CD4-positive, CD25-positive, alpha-beta regulatory T cell (primary cell): ENCODE data around the gene PPP6C. TPM values are rescaled to one million over a fixed set of nuclear protein-coding genes. Genes with fewer than 3 reads are reported as not detected.

Experiments used
- ATAC-seq, 2 donors: fragments of 150-1000 bp; cut with Tn5 transposase; one replicate each; pipeline ENCODE4 v1.10.0; 2021; ENCODE audit warnings: low read depth in 2 of 2, moderate number of reproducible peaks in 2 of 2, moderate library complexity in 1 of 2
- DNase-seq, 3 donors: peaks; one replicate each; pipeline versions ENCODE4 v3.0.0 to v3.0.0-alpha.2; 2012 to 2022; ENCODE audit warnings: mixed read lengths in 1 of 3
- H3K27ac ChIP-seq: one replicate; pipeline ENCODE4 v1.7.0; 2013; ENCODE audit warnings: mild to moderate bottlenecking, low read length; ENCODE audit not compliant: insufficient read depth, poor library complexity, severe bottlenecking
- H3K27me3 ChIP-seq: one replicate; pipeline ENCODE4 v1.7.0; 2013; ENCODE audit warnings: low read length; ENCODE audit not compliant: control insufficient read depth, insufficient read depth
- H3K36me3 ChIP-seq: one replicate; pipeline ENCODE4 v1.7.0; 2013; ENCODE audit warnings: mild to moderate bottlenecking, low read length, moderate library complexity; ENCODE audit not compliant: control insufficient read depth, insufficient read depth
- H3K4me1 ChIP-seq: 2 replicates; pipeline ENCODE4 v1.7.0; 2013; ENCODE audit warnings: mild to moderate bottlenecking, low read length; ENCODE audit not compliant: insufficient read depth, control insufficient read depth, poor library complexity, severe bottlenecking
- H3K4me3 ChIP-seq: one replicate; pipeline ENCODE4 v1.7.0; 2013; ENCODE audit warnings: low read depth, mild to moderate bottlenecking, low read length, moderate library complexity
- H3K9me3 ChIP-seq, 2 experiments: 1 replicate in 1 of 2; 2 replicates in 1 of 2; pipeline ENCODE4 v1.7.0; 2013; ENCODE audit warnings: low read length in 2 of 2, mild to moderate bottlenecking in 1 of 2, moderate library complexity in 1 of 2; ENCODE audit not compliant: control insufficient read depth in 2 of 2
- H3K27ac Mint-ChIP-seq, 3 donors: one replicate each; pipeline ENCODE4 v1.8.0; 2020 to 2022; ENCODE audit warnings: mild to moderate bottlenecking in 3 of 3, mixed read lengths in 3 of 3, moderate library complexity in 2 of 3
- H3K27me3 Mint-ChIP-seq: one replicate; pipeline ENCODE4 v1.8.0; 2022; ENCODE audit warnings: mild to moderate bottlenecking, mixed read lengths
- H3K36me3 Mint-ChIP-seq: one replicate; pipeline ENCODE4 v1.8.0; 2020; ENCODE audit warnings: mixed read lengths
- H3K4me1 Mint-ChIP-seq, 4 donors: one replicate each; pipeline ENCODE4 v1.8.0; 2020 to 2022; ENCODE audit warnings: mixed read lengths in 4 of 4, mild to moderate bottlenecking in 1 of 4
- H3K4me3 Mint-ChIP-seq, 4 donors: one replicate each; pipeline ENCODE4 v1.8.0; 2020 to 2022; ENCODE audit warnings: mild to moderate bottlenecking in 4 of 4, mixed read lengths in 4 of 4, moderate library complexity in 3 of 4
- H3K9me3 Mint-ChIP-seq, 7 donors: one replicate each; pipeline ENCODE4 v1.8.0; 2020 to 2022; ENCODE audit warnings: mixed read lengths in 7 of 7, mild to moderate bottlenecking in 3 of 7, moderate library complexity in 2 of 7
- polyA plus RNA-seq, 4 donors: library from polyadenylated mRNA; unstranded; fragments of 300-500 nt; fragmentation: Illumina TruSeq; gene quantifications; one replicate each; pipeline ENCODE4 v1.2.3, GENCODE V29; 2021
- total RNA-seq: library from RNA; stranded (reverse); gene quantifications from one replicate; pipeline ENCODE4 v1.2.3, GENCODE V29; 2022

PPP6C gene
- total and polyA plus RNA-seq, 5 donors from 2014 or later: 44.6 to 81.6 (median 62.0) TPM

DNA sequence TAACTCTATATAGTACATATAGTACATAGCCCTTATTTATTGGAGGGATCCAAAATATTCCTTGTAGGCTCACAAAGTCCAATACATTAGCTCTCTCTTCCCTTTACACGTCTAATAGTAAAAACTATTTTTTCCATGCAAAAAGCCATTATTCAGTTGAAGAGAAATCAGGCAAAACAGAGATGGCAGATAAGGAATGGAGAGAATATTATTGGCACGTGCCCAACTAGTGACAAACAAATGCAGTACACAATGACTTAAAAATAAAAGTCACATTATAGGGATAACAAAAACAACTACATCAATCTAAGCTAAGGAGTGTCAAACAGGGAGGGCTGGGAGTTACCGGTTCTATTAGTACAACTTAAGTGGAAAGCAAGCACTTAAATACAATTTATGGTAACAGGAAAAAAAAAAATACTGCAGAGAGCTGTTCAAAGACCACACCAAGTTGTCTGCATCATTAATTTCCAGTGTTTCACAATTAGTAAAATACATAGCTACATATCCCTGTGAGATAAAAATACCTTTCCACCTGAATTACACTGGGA lies 42.1 kb downstream of the PPP6C start:
- Histone ChIP-seq H3K27ac (no peak overlapping the region), H3K36me3 (peaks cover 28% of the 10 kb centered on the region), H3K4me1 (peaks cover 12% of the 10 kb centered on the region), H3K4me3 (no peak overlapping the region), H3K27me3 (no peaks in the 10 kb centered on the region), H3K9me3 (no peaks in the 10 kb centered on the region)
- peak overlapping the region in 2 of 3 donors; percentile 53 to 77 for H3K27ac Mint-ChIP-seq
- peaks cover 7 to 29% (median 13%) of the 10 kb centered on the region in 4 donors for H3K4me1 Mint-ChIP-seq
- peaks cover 19% of the 10 kb centered on the region for H3K36me3 Mint-ChIP-seq
- no peak overlapping the region for H3K4me3 Mint-ChIP-seq
- DNase-seq: no peak
- H3K9me3 Mint-ChIP-seq: no peaks in the 10 kb centered on the region
- no peak for ATAC-seq
- H3K27me3 Mint-ChIP-seq: no peaks in the 10 kb centered on the region

DNA sequence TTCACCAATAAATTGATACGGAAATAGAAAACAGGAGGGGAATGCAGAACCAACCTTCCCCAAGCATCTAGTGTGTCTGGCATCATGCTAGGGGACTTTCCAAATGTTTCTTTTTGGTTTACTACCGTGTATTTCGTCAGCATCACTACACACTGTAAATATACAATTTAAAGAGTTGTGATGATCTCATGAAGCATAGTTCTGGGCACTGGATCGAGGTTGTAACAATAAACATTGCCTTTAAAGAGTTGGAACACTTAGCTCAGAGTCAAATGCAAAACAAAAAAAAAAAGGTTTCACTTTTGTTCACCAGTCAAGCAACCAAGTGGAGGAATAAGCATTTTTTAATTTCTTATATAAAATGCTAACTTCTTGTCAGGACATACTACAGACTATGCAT lies 43.4 kb downstream of the PPP6C start:
- Mint-ChIP-seq H3K4me1 (peaks cover 10 to 41% (median 24%) of the 10 kb centered on the region in 4 donors), H3K27me3 (no peaks in the 10 kb centered on the region), H3K36me3 (peaks cover 14% of the 10 kb centered on the region), H3K27ac (peak overlapping the region; percentile 20 to 81 (median 77)), H3K4me3 (no peak overlapping the region), H3K9me3 (no peaks in the 10 kb centered on the region)
- ATAC-seq (no peak), DNase-seq (peak in 2 of 3 donors; percentile 8 to 24)
- H3K27me3 ChIP-seq: no peaks in the 10 kb centered on the region
- peak overlapping the region; percentile 43 for H3K27ac ChIP-seq
- H3K36me3 ChIP-seq: peaks cover 17% of the 10 kb centered on the region
- no peak overlapping the region for H3K4me3 ChIP-seq
- no peaks in the 10 kb centered on the region for H3K9me3 ChIP-seq
- H3K4me1 ChIP-seq: peaks cover 24% of the 10 kb centered on the region

DNA sequence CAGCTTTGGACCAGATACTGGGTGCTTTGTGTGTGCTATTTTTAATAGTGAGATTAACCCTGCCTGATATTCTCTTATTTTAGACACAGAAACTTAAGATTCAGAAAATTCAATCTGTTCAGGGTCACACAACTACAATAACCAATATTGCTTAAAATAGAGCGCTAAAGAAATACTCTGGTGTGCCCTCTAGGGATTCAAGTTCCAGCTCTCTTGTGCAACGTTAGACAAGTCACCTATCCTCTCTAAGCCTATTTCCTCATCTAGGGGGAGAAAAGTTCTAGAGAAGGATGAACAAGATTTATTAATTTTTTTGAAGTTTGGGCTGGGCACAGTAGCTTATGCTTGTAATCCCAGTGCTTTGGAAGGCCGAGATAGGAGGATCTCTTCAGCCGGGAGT lies 44.2 kb downstream of the PPP6C start:
- Histone ChIP-seq H3K4me1 (peaks cover 32% of the 10 kb centered on the region), H3K36me3 (peaks cover 9% of the 10 kb centered on the region), H3K27me3 (no peaks in the 10 kb centered on the region), H3K4me3 (no peak overlapping the region), H3K9me3 (no peaks in the 10 kb centered on the region), H3K27ac (no peak overlapping the region)
- H3K27ac Mint-ChIP-seq: peak overlapping the region in 1 of 3 donors; percentile 77
- peaks cover 10 to 43% (median 27%) of the 10 kb centered on the region in 4 donors for H3K4me1 Mint-ChIP-seq
- H3K36me3 Mint-ChIP-seq: peaks cover 5% of the 10 kb centered on the region
- ATAC-seq (no peak), DNase-seq (no peak)
- no peaks in the 10 kb centered on the region for H3K27me3 Mint-ChIP-seq
- no peaks in the 10 kb centered on the region for H3K9me3 Mint-ChIP-seq
- H3K4me3 Mint-ChIP-seq: peak overlapping the region in 2 of 4 donors; percentile 34 to 79

DNA sequence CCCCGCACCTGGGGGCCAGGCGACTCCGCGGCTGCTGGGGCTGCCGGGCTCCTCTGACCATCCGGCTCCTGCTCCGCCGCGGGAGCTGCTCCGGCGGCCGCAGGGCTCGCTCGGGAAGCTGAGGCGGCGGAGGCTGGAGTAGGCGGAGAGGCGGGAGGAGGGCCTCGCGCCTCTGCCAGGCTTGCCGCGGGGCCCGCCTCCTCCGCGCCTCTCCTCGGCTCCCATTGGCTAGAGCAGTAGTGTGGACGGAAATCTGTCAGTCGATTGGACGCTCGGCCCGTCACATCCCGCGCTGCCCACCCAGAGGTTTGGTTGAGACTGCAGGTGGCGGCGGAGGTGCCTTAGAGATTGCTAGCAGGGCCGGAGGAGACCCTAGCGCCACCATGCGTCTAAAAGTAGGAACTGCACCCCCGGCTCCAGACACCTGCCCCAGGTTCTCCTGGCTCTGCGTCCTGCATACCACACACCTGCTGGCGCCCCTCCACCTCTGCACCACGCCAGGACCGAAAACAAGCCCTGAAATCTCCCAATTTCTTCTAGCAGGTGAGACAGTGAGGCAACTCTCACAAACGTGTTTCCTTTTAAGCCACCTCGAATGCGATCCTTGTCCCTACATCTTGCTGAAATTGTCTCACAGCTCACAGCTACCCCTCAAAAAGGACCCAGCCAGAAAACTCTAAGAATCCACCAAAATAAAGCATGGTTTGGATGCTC lies 46.1 kb downstream of the PPP6C start, which contains the start of gene SCAI:
Gene SCAI (minus strand): TSS at position 152 of the 714 bp plus-strand sequence. CDS start 91 bp downstream, at position 61.
- Mint-ChIP-seq H3K27me3 (no peaks in the 10 kb centered on the region), H3K36me3 (peaks cover 12% of the 10 kb centered on the region), H3K4me1 (peaks cover 5 to 52% (median 33%) of the 10 kb centered on the region in 4 donors), H3K4me3 (peak within 1 kb of the TSS; percentile 96 to 99 (median 97)), H3K9me3 (no peaks in the 10 kb centered on the region), H3K27ac (peak within 1 kb of the TSS; percentile 80 to 95 (median 85))
- DNase-seq (peak; percentile 99), ATAC-seq (peak; percentile 99 to 100)
- Histone ChIP-seq H3K4me1 (peaks cover 31% of the 10 kb centered on the region), H3K36me3 (peaks cover 6% of the 10 kb centered on the region), H3K9me3 (no peaks in the 10 kb centered on the region), H3K4me3 (peak within 1 kb of the TSS; percentile 83), H3K27ac (peak within 1 kb of the TSS; percentile 56), H3K27me3 (no peaks in the 10 kb centered on the region)

DNA sequence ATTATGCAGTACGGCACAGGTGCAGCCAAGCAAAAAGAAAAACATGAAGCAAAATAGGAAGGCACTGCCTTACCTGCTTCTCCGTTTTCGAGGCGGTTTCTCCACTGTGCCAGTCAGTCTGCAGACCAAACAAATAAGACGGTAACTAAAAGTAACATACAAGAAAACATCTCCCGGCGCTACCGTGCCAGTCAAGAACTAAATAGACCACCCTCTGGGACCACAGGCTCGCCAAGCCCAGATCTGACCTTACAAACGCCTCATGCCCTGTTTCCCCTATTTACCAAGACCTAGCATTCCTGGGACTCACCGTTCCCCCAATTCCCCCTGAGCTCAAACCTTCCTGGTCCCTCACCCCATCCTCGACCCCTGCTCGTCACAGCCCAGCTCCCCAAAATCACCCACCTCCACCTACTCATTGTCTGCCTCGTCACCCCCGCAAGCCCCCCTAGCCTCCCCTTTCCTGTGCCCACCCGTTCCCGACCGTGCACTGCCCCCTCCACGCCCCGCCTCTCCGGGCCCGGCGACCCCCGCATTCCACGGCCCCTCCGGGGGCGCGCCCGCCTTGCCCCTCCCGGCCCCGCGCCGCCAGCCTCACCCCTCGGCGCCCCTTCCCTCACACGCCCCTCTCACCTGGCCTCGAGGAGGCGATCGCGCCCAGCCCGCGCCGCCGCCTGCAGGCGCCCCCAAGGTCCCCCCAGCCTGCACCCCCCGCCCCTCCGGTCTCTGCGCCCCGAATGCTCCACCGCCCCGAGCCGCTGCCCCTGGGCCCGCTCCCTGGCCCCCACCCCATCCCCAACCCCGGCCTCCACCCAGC lies 46.8 kb downstream of the PPP6C start:
- H3K9me3 ChIP-seq: no peaks in the 10 kb centered on the region
- Mint-ChIP-seq H3K9me3 (no peaks in the 10 kb centered on the region), H3K27ac (peak overlapping the region; percentile 80 to 95 (median 85)), H3K4me1 (peaks cover 8 to 56% (median 33%) of the 10 kb centered on the region in 4 donors), H3K4me3 (peak overlapping the region; percentile 96 to 99 (median 97)), H3K36me3 (peaks cover 12% of the 10 kb centered on the region), H3K27me3 (no peaks in the 10 kb centered on the region)
- H3K27ac ChIP-seq: peak overlapping the region; percentile 56
- H3K36me3 ChIP-seq: peaks cover 6% of the 10 kb centered on the region
- peaks cover 31% of the 10 kb centered on the region for H3K4me1 ChIP-seq
- DNase-seq: peak in 2 of 3 donors; percentile 1 to 49
- H3K27me3 ChIP-seq: no peaks in the 10 kb centered on the region
- H3K4me3 ChIP-seq: peak overlapping the region; percentile 83
- ATAC-seq: peak; percentile 4 to 5

DNA sequence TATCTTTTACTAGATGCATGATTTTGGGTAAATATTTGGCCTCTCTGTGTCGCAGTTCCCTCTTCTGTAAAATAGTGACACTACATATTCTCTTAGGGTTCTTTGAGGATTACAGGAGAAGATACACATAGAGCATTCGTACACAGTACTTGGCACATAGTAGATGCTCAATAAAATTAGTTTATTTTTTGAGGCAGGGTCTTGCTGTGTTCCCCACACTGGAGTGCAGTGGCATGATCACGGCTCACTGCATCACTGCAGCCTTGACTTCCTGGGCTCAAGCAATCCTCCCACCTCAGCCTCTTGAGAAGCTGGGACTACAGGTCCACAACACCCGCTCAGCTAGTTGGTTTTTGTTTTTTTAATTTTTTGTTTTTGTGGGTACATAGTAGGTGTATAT lies 47.9 kb downstream of the PPP6C start:
- peaks cover 8 to 57% (median 33%) of the 10 kb centered on the region in 4 donors for H3K4me1 Mint-ChIP-seq
- no peaks in the 10 kb centered on the region for H3K27me3 ChIP-seq
- peaks cover 14% of the 10 kb centered on the region for H3K36me3 Mint-ChIP-seq
- peaks cover 6% of the 10 kb centered on the region for H3K36me3 ChIP-seq
- H3K27ac Mint-ChIP-seq: peak overlapping the region in 1 of 3 donors; percentile 85
- no peaks in the 10 kb centered on the region for H3K9me3 ChIP-seq
- H3K4me3 Mint-ChIP-seq: peak overlapping the region; percentile 96 to 99 (median 97)
- peak overlapping the region; percentile 83 for H3K4me3 ChIP-seq
- H3K27ac ChIP-seq: no peak overlapping the region
- no peaks in the 10 kb centered on the region for H3K27me3 Mint-ChIP-seq
- ATAC-seq (no peak), DNase-seq (no peak)
- H3K9me3 Mint-ChIP-seq: no peaks in the 10 kb centered on the region
- peaks cover 31% of the 10 kb centered on the region for H3K4me1 ChIP-seq

DNA sequence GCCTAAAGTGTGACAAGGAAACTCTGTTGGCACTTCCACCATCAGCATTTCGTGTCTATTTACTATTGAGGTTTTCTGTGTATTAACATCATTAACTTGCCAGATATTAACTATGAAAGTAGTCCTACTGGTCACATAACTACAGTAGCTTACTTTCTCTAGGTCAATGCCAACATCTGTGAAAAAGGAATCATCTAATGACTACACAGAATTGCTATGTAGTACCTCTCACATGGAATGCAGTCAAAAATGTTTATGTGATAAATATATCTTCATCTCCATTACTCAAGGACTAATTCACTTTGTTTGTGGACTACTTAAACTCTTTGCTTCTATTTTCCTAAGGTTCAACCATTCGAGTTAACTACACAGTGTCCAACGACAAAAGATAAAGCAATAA lies 48.4 kb downstream of the PPP6C start:
- no peak overlapping the region for H3K27ac ChIP-seq

More for the DNA sequence above, 48.4 kb downstream of the PPP6C start:
- ATAC-seq (no peak), DNase-seq (no peak)
- H3K4me3 Mint-ChIP-seq: peak overlapping the region; percentile 96 to 99 (median 97)
- peaks cover 31% of the 10 kb centered on the region for H3K4me1 ChIP-seq
- H3K36me3 ChIP-seq: peaks cover 6% of the 10 kb centered on the region
- H3K4me1 Mint-ChIP-seq: peaks cover 8 to 54% (median 31%) of the 10 kb centered on the region in 4 donors
- no peaks in the 10 kb centered on the region for H3K9me3 Mint-ChIP-seq
- peak overlapping the region; percentile 17 for H3K4me3 ChIP-seq
- no peaks in the 10 kb centered on the region for H3K27me3 ChIP-seq
- no peaks in the 10 kb centered on the region for H3K27me3 Mint-ChIP-seq
- no peaks in the 10 kb centered on the region for H3K9me3 ChIP-seq
- no peak overlapping the region for H3K27ac Mint-ChIP-seq
- H3K36me3 Mint-ChIP-seq: peaks cover 14% of the 10 kb centered on the region
